K562 (cell line): Measurements from ENCODE around the gene GRXCR2. TPM values are rescaled to one million over a fixed set of nuclear protein-coding genes. Genes with fewer than 3 reads are reported as not detected.

Source experiments
- BRD4 ChIP-seq: fragments of 200-600 bp; sonication (generic); IDR thresholded peaks from 2 replicates; pipeline ENCODE4 v1.6.1; 2017; ENCODE audit warnings: inconsistent platforms
- CC2D1A ChIP-seq: fragments of 450-650 bp; IDR thresholded peaks from 2 replicates; pipeline ENCODE4 v1.6.1; 2017; ENCODE audit warnings: mild to moderate bottlenecking
- CREM ChIP-seq: IDR thresholded peaks from 2 replicates; pipeline ENCODE4 v1.6.1; 2014; ENCODE audit warnings: antibody characterized with exemption, low read depth
- CTBP1 ChIP-seq: fragments of 450-650 bp; IDR thresholded peaks from 2 replicates; pipeline ENCODE4 v1.6.1; 2016; ENCODE audit warnings: borderline replicate concordance
- NRF1 ChIP-seq, 2 experiments: fragments of 450-650 bp; IDR thresholded peaks in 1 of 2; conservative IDR thresholded peaks in 1 of 2; 2 replicates each; pipeline ENCODE4 v1.6.1; 2014; ENCODE audit warnings: mild to moderate bottlenecking in 2 of 2
- POLR2AphosphoS5 ChIP-seq: IDR thresholded peaks from 2 replicates; pipeline ENCODE4 v1.6.1; 2011; ENCODE audit warnings: mild to moderate bottlenecking, low read depth, low read length, moderate library complexity; ENCODE audit not compliant: control insufficient read depth, insufficient read depth
- RAD21 ChIP-seq, 2 experiments: fragments of 250-450 bp in 1 of 2; fragments of 450-650 bp in 1 of 2; sonication (Bioruptor Pico) in 1 of 2; formaldehyde crosslinking in 1 of 2; IDR thresholded peaks in 1 of 2; conservative IDR thresholded peaks in 1 of 2; 2 replicates each; pipeline versions ENCODE4 v1.4.0 to v1.8.0; 2020 to 2022; ENCODE audit warnings: mild to moderate bottlenecking in 2 of 2, moderate library complexity in 1 of 2
- SMC3 ChIP-seq: conservative IDR thresholded peaks from 2 replicates; pipeline ENCODE4 v1.6.1; 2011; ENCODE audit warnings: low read depth, low read length, improper control_type of control experiment; ENCODE audit not compliant: insufficient read depth
- SNIP1 ChIP-seq: fragments of 450-650 bp; IDR thresholded peaks from 2 replicates; pipeline ENCODE4 v1.7.1; 2017; ENCODE audit warnings: low read depth, mild to moderate bottlenecking
- SUPT5H ChIP-seq: fragments of 450-650 bp; IDR thresholded peaks from 2 replicates; pipeline ENCODE4 v1.6.1; 2016
- TAL1 ChIP-seq: fragments of 450-650 bp; IDR thresholded peaks from 2 replicates; pipeline ENCODE4 v1.6.1; 2016; ENCODE audit warnings: mild to moderate bottlenecking
- ZNF197 ChIP-seq: fragments of 200-800 bp; sonication (Bioruptor generic); IDR thresholded peaks from 2 replicates; pipeline ENCODE4 v1.6.1; 2016; ENCODE audit warnings: low read depth, missing genetic modification characterization, missing compliant biosample characterization
- polyA plus RNA-seq, 8 experiments: library from polyadenylated mRNA; depleted of rRNA in 4 of 8; stranded (reverse) in 5 of 8; unstranded in 3 of 8; fragments of >200 nt; fragmentation: Nextera tagmentation in 2 of 8; fragmentation: Illumina TruSeq in 1 of 8; extraction: Ambion mirVana in 2 of 8; extraction: Trizol in 1 of 8; gene quantifications; 2 replicates each; pipeline versions ENCODE4 v1.2.1 to v1.2.3, GENCODE V29; 2011 to 2014; ENCODE audit warnings: inconsistent platforms in 1 of 8, missing spikeins in 1 of 8
- total RNA-seq, 7 experiments: library from RNA; depleted of rRNA in 6 of 7; stranded (reverse); fragments of >200 nt in 6 of 7; fragmentation: Illumina TruSeq in 2 of 7; extraction: Trizol in 2 of 7; gene quantifications; 2 replicates each; pipeline versions ENCODE4 v1.2.1 to v1.2.3, GENCODE V29; 2011 to 2021; ENCODE audit warnings: low replicate concordance in 1 of 7
- TF ChIP-seq, protein P1 (sequence below): fragments of 250-450 bp; sonication (Bioruptor Pico); IDR thresholded peaks from 2 replicates; pipeline ENCODE4 v1.5.0; 2021
- TF ChIP-seq, protein P2 (sequence below): sonication (generic); formaldehyde crosslinking; IDR thresholded peaks from 2 replicates; pipeline ENCODE4 v1.9.0; 2022; ENCODE audit warnings: mild to moderate bottlenecking, missing genetic modification reagents
- TF ChIP-seq, protein P3 (sequence below): fragments of 450-650 bp; IDR thresholded peaks from 2 replicates; pipeline ENCODE4 v1.6.1; 2016
- TF ChIP-seq, protein P4 (sequence below): fragments of 450-650 bp; IDR thresholded peaks from 2 replicates; pipeline ENCODE4 v1.6.1; 2016; ENCODE audit warnings: mild to moderate bottlenecking
- TF ChIP-seq, protein P5 (sequence below), 2 experiments: IDR thresholded peaks in 1 of 2; conservative IDR thresholded peaks in 1 of 2; 2 replicates each; pipeline ENCODE4 v1.6.1; 2016; ENCODE audit warnings: low read depth in 2 of 2, mild to moderate bottlenecking in 1 of 2, missing compliant biosample characterization in 1 of 2, missing genetic modification characterization in 1 of 2, moderate library complexity in 1 of 2
- TF ChIP-seq, protein P6 (sequence below): fragments of 450-650 bp; conservative IDR thresholded peaks from 2 replicates; pipeline ENCODE4 v1.6.1; 2016; ENCODE audit warnings: missing genetic modification characterization, low read depth, mild to moderate bottlenecking, missing compliant biosample characterization, moderate library complexity

The GRXCR2 gene
- total and polyA plus RNA-seq, 9 of the 15 experiments (the other 6 are each of a cell fraction or from before 2014, with no cell fraction given) = not detected

DNA sequence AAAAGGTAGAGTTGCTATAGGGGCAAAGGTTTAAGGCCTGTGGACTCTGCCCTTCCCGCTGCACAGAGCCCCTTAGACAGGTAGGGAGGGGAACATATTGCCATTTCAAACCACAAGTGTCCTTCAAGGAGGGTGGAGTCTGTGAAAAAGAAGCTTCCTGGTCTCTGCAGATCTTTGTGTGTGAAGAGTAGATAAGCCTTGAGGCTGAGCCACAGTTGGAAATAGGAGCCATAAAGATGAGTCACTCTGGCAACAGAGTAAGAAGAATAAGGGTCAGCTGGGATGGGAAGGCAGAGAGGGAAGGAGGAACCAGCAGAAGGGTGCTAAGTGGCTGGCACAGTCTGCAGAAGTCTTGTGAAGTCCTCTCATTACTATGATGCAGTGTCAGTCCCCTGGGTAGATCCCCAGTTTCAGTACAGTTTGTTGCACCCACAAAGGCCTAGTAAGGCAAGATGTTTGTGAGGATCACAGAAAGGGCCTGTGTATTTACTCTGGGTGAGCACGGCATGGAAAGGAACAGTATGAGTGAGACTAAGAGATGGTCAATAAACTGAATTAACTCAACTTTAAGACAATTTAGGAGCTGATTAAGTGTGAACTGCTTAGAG is 18.1 kb downstream of the GRXCR2 start (continued):
- TF ChIP-seq, protein P1, sequence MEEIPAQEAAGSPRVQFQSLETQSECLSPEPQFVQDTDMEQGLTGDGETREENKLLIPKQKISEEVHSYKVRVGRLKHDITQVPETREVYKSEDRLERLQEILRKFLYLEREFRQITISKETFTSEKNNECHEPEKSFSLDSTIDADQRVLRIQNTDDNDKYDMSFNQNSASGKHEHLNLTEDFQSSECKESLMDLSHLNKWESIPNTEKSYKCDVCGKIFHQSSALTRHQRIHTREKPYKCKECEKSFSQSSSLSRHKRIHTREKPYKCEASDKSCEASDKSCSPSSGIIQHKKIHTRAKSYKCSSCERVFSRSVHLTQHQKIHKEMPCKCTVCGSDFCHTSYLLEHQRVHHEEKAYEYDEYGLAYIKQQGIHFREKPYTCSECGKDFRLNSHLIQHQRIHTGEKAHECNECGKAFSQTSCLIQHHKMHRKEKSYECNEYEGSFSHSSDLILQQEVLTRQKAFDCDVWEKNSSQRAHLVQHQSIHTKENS (CRISPR knock-in tag) = no peak
- TF ChIP-seq BRD4 (peak; percentile 42; the same call in 1 of the 2 replicates), POLR2AphosphoS5 (peak; percentile 97), SMC3 (no peak), CTBP1 (peak; percentile 99), TAL1 (peak; percentile 97), SUPT5H (peak; percentile 48; the same call in 1 of the 2 replicates), CREM (peak; percentile 61; the same call in 1 of the 2 replicates), ZNF197 (CRISPR knock-in tag) (peak; percentile 86), SNIP1 (no peak), NRF1 (conservative IDR thresholded peaks at IDR 0.05 in 1 of 2, IDR thresholded peaks at IDR 0.05 in 1 of 2) (peak; percentile 35; a peak in 2 of 4 replicates), RAD21 (CRISPR knock-in tag; conservative IDR thresholded peaks at IDR 0.05 in 1 of 2, IDR thresholded peaks at IDR 0.05 in 1 of 2) (peak; percentile 12 to 28; a peak in 1 of 4 replicates), CC2D1A (peak; percentile 94)
- TF ChIP-seq, protein P2, sequence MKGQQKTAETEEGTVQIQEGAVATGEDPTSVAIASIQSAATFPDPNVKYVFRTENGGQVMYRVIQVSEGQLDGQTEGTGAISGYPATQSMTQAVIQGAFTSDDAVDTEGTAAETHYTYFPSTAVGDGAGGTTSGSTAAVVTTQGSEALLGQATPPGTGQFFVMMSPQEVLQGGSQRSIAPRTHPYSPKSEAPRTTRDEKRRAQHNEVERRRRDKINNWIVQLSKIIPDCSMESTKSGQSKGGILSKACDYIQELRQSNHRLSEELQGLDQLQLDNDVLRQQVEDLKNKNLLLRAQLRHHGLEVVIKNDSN = peak; percentile 26; the same call in 1 of the 2 replicates
- TF ChIP-seq, protein P3, sequence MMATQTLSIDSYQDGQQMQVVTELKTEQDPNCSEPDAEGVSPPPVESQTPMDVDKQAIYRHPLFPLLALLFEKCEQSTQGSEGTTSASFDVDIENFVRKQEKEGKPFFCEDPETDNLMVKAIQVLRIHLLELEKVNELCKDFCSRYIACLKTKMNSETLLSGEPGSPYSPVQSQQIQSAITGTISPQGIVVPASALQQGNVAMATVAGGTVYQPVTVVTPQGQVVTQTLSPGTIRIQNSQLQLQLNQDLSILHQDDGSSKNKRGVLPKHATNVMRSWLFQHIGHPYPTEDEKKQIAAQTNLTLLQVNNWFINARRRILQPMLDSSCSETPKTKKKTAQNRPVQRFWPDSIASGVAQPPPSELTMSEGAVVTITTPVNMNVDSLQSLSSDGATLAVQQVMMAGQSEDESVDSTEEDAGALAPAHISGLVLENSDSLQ = peak; percentile 88
- TF ChIP-seq, protein P4, sequence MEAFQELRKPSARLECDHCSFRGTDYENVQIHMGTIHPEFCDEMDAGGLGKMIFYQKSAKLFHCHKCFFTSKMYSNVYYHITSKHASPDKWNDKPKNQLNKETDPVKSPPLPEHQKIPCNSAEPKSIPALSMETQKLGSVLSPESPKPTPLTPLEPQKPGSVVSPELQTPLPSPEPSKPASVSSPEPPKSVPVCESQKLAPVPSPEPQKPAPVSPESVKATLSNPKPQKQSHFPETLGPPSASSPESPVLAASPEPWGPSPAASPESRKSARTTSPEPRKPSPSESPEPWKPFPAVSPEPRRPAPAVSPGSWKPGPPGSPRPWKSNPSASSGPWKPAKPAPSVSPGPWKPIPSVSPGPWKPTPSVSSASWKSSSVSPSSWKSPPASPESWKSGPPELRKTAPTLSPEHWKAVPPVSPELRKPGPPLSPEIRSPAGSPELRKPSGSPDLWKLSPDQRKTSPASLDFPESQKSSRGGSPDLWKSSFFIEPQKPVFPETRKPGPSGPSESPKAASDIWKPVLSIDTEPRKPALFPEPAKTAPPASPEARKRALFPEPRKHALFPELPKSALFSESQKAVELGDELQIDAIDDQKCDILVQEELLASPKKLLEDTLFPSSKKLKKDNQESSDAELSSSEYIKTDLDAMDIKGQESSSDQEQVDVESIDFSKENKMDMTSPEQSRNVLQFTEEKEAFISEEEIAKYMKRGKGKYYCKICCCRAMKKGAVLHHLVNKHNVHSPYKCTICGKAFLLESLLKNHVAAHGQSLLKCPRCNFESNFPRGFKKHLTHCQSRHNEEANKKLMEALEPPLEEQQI = peak; percentile 89
- TF ChIP-seq, protein P5, sequence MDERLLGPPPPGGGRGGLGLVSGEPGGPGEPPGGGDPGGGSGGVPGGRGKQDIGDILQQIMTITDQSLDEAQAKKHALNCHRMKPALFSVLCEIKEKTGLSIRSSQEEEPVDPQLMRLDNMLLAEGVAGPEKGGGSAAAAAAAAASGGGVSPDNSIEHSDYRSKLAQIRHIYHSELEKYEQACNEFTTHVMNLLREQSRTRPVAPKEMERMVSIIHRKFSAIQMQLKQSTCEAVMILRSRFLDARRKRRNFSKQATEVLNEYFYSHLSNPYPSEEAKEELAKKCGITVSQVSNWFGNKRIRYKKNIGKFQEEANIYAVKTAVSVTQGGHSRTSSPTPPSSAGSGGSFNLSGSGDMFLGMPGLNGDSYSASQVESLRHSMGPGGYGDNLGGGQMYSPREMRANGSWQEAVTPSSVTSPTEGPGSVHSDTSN (CRISPR knock-in tag; IDR thresholded peaks at IDR 0.05; ENCODE audit: low read depth) = no peak
- TF ChIP-seq, protein P5 (tag; conservative IDR thresholded peaks at IDR 0.05; ENCODE audit: low read depth) = peak; percentile 62
- TF ChIP-seq, protein P6, sequence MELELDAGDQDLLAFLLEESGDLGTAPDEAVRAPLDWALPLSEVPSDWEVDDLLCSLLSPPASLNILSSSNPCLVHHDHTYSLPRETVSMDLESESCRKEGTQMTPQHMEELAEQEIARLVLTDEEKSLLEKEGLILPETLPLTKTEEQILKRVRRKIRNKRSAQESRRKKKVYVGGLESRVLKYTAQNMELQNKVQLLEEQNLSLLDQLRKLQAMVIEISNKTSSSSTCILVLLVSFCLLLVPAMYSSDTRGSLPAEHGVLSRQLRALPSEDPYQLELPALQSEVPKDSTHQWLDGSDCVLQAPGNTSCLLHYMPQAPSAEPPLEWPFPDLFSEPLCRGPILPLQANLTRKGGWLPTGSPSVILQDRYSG (tag) = peak; percentile 65; the same call in 1 of the 2 replicates
